Cardiac fibroblast (primary cell): ENCODE results near the gene CHD5.

Experiments
- DNase-seq, 2 donors: peaks; one replicate each; pipeline versions ENCODE4 v3.0.0 to v3.0.0-alpha.2; 2010; ENCODE audit warnings: low read depth in 2 of 2
- H3K4me3 ChIP-seq, 2 donors: replicated peaks in 1 of 2; 1 replicate in 1 of 2; 2 replicates in 1 of 2; pipeline ENCODE4 v1.5.1; 2011; ENCODE audit warnings: low read depth in 2 of 2, low read length in 2 of 2, mild to moderate bottlenecking in 2 of 2, moderate library complexity in 1 of 2
- CTCF ChIP-seq: IDR thresholded peaks from one replicate; pipeline ENCODE4 v1.5.1; 2011; ENCODE audit warnings: low read depth, mild to moderate bottlenecking, low read length, inconsistent platforms

Gene CHD5

GRCh38 chr1:6117064-6117463 lies 63.1 kb downstream of the CHD5 start:
- H3K4me3 ChIP-seq, result no peak overlapping the region
- TF ChIP-seq CTCF, result no peak
- no peak for DNase-seq

GRCh38 chr1:6116137-6116536 lies 64.0 kb downstream of the CHD5 start:
- H3K4me3 ChIP-seq, result no peak overlapping the region
- peak in 1 of 2 donors; percentile 78 for DNase-seq
- TF ChIP-seq CTCF, result no peak

- DNase-seq, result no peak
- no peak for TF ChIP-seq CTCF
- H3K4me3 ChIP-seq, result no peak overlapping the region
These were observed 66.4 kb downstream of the CHD5 start for GRCh38 chr1:6113745-6114144.

GRCh38 chr1:6113116-6113515 lies 67.0 kb downstream of the CHD5 start:
- no peak for DNase-seq
- H3K4me3 ChIP-seq, result no peak overlapping the region
- TF ChIP-seq CTCF, result no peak

- DNase-seq, result no peak
- no peak overlapping the region for H3K4me3 ChIP-seq
- TF ChIP-seq CTCF, result no peak
These were observed 67.5 kb downstream of the CHD5 start for GRCh38 chr1:6112690-6113005.

GRCh38 chr1:6111991-6112689 lies 68.0 kb downstream of the CHD5 start:
- DNase-seq, result no peak
- H3K4me3 ChIP-seq, result no peak overlapping the region
- no peak for TF ChIP-seq CTCF

- TF ChIP-seq CTCF, result no peak
- no peak overlapping the region for H3K4me3 ChIP-seq
- DNase-seq, result no peak
These were observed 68.5 kb downstream of the CHD5 start for GRCh38 chr1:6111571-6111970.
